Stimulated activated naive B cell treated with anti-CD40 and anti-IgM and Interleukin-4, amounts not matched to agents 10 μg/mL and 1 μg/mL and 100 μg/mL, for 72 hours (primary cell): ENCODE results near the gene DAZAP2.
"Not testable (repeated sequence)": the region's sequence is repeated elsewhere in the genome, so short reads cannot be mapped to it uniquely, and the experiment has no call there.

Source experiments
- ATAC-seq, 2 donors: fragments of 150-1000 bp; cut with Tn5 transposase; replicated peaks; 2 replicates each; pipeline ENCODE4 v1.10.0; 2021; ENCODE audit warnings: moderate library complexity in 1 of 2
- DNase-seq: peaks from one replicate; pipeline ENCODE4 v3.0.0; 2021
- H3K27ac Mint-ChIP-seq: one replicate; pipeline ENCODE4 v1.8.0; 2022; ENCODE audit warnings: mild to moderate bottlenecking, mixed read lengths
- H3K27me3 Mint-ChIP-seq, 2 donors: one replicate each; pipeline ENCODE4 v1.8.0; 2022; ENCODE audit warnings: mixed read lengths in 2 of 2
- H3K36me3 Mint-ChIP-seq, 2 donors: one replicate each; pipeline ENCODE4 v1.8.0; 2022; ENCODE audit warnings: mixed read lengths in 2 of 2, mild to moderate bottlenecking in 1 of 2
- H3K4me1 Mint-ChIP-seq, 2 donors: one replicate each; pipeline ENCODE4 v1.8.0; 2022; ENCODE audit warnings: mixed read lengths in 2 of 2, mild to moderate bottlenecking in 1 of 2
- H3K4me3 Mint-ChIP-seq, 2 donors: one replicate each; pipeline ENCODE4 v1.8.0; 2022; ENCODE audit warnings: mild to moderate bottlenecking in 2 of 2, mixed read lengths in 2 of 2, moderate library complexity in 1 of 2
- H3K9me3 Mint-ChIP-seq, 2 donors: one replicate each; pipeline ENCODE4 v1.8.0; 2022; ENCODE audit warnings: mixed read lengths in 2 of 2, mild to moderate bottlenecking in 1 of 2

DAZAP2 gene

DNA sequence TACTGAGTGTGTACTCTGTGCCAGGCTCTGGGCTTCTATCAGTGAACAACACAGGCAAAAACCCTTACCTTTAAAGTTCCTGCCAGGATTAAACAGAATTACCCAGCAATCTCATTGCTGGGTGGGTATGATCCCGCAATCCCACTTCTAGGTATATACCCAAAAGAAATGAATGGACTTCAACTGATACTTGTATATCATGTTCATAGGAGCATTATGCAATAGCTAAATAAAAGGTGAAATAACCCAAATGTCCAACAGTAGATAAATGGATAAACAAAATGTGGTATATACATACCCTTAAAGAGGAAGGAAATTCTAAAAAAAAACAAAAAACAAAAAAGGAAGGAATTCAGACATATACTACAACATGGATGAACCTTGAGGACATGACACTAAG is 14.7 kb downstream of the DAZAP2 start:
- Mint-ChIP-seq H3K9me3 (no peaks in the 10 kb centered on the region), H3K4me1 (peaks cover 5 to 10% of the 10 kb centered on the region in 2 donors), H3K36me3 (peaks cover 14 to 32% of the 10 kb centered on the region in 2 donors), H3K4me3 (no peak overlapping the region), H3K27ac (no peak overlapping the region), H3K27me3 (no peaks in the 10 kb centered on the region)
- DNase-seq (no peak), ATAC-seq (no peak)

GRCh38 chr12:51254536-51254935 is 15.9 kb downstream of the DAZAP2 start:
- H3K27ac Mint-ChIP-seq, result peak overlapping the region; percentile 79
- peaks cover 7 to 25% of the 10 kb centered on the region in 2 donors for H3K36me3 Mint-ChIP-seq
- H3K4me1 Mint-ChIP-seq, result peaks cover 3 to 7% of the 10 kb centered on the region in 2 donors
- H3K9me3 Mint-ChIP-seq, result no peaks in the 10 kb centered on the region
- no peaks in the 10 kb centered on the region for H3K27me3 Mint-ChIP-seq
- no peak for ATAC-seq
- DNase-seq, result no peak
- H3K4me3 Mint-ChIP-seq, result peak overlapping the region in 1 of 2 donors; percentile 0

DNA sequence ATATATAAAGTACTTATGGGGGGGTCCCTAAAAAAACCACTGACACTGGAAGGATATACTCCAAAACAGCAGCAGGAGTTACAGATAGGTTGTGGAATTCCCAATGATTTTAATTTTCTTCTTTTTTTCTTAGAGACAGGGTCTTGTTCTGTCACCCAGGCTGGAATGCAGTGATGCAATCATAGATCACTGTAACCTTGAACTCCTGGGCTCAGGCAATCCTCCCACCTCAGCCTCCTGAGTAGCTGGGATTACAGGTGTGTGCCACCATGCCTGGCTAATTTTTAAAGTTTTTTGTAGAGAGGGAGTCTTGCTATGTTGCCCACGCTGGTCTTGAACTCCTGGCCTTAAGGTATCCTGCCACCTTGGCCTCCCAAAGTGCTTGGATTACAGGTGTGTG is 21.0 kb downstream of the DAZAP2 start:
- ATAC-seq, result not testable (repeated sequence)

GRCh38 chr12:51262758-51263177 is 24.1 kb downstream of the DAZAP2 start:
- Mint-ChIP-seq H3K4me1 (peaks cover 6 to 10% of the 10 kb centered on the region in 2 donors), H3K27ac (no peak overlapping the region), H3K9me3 (peaks cover 0 to 1% of the 10 kb centered on the region in 2 donors), H3K4me3 (no peak overlapping the region), H3K36me3 (peaks cover 3 to 4% of the 10 kb centered on the region in 2 donors), H3K27me3 (no peaks in the 10 kb centered on the region)
- no peak for DNase-seq
- peak; percentile 49 to 61 for ATAC-seq

More for the DNA sequence above, 21.0 kb downstream of the DAZAP2 start:
- not testable (repeated sequence) for H3K9me3 Mint-ChIP-seq, DNase-seq, H3K4me1 Mint-ChIP-seq, H3K4me3 Mint-ChIP-seq, H3K27me3 Mint-ChIP-seq, H3K27ac Mint-ChIP-seq
- H3K36me3 Mint-ChIP-seq, result peaks cover 5 to 12% of the 10 kb centered on the region in 2 donors

DNA sequence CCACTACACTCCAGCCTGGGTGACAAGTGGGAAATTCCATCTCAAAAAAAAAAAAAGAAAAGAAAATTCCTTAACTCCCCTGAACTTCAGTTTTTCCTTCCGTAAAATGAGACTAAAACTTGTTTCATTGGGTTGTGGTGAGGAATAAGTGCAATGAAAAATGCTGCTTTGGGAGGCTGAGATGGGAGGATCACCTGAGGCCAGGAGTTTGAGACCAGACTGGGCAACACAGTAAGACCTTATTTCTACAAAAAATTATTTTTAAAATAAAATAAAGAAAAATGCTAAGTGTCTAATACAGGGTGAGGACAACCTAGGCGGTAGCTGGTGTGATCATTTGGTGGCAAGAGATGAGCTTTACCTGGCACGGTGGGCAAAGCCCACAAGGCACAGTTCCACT is 24.7 kb downstream of the DAZAP2 start:
- Mint-ChIP-seq H3K4me1 (peaks cover 6 to 10% of the 10 kb centered on the region in 2 donors), H3K27me3 (no peaks in the 10 kb centered on the region), H3K9me3 (peaks cover 0 to 1% of the 10 kb centered on the region in 2 donors), H3K36me3 (peaks cover 3 to 4% of the 10 kb centered on the region in 2 donors), H3K27ac (no peak overlapping the region), H3K4me3 (no peak overlapping the region)
- no peak for ATAC-seq
- DNase-seq, result no peak

- ATAC-seq, result no peak
- H3K4me3 Mint-ChIP-seq, result no peak overlapping the region
- no peak overlapping the region for H3K27ac Mint-ChIP-seq
- H3K36me3 Mint-ChIP-seq, result peaks cover 3 to 4% of the 10 kb centered on the region in 2 donors
- H3K9me3 Mint-ChIP-seq, result peaks cover 0 to 1% of the 10 kb centered on the region in 2 donors
- no peaks in the 10 kb centered on the region for H3K27me3 Mint-ChIP-seq
- H3K4me1 Mint-ChIP-seq, result peaks cover 12 to 15% of the 10 kb centered on the region in 2 donors
- no peak for DNase-seq
Observed at GRCh38 chr12:51264297-51264696, 25.7 kb downstream of the DAZAP2 start.

- peaks cover 3 to 4% of the 10 kb centered on the region in 2 donors for H3K36me3 Mint-ChIP-seq
- ATAC-seq (peak; percentile 35 to 48), DNase-seq (no peak)
- peaks cover 0 to 1% of the 10 kb centered on the region in 2 donors for H3K9me3 Mint-ChIP-seq
- H3K4me3 Mint-ChIP-seq, result no peak overlapping the region
- H3K4me1 Mint-ChIP-seq, result peaks cover 15 to 18% of the 10 kb centered on the region in 2 donors
- no peak overlapping the region for H3K27ac Mint-ChIP-seq
- no peaks in the 10 kb centered on the region for H3K27me3 Mint-ChIP-seq
Observed at GRCh38 chr12:51265024-51265423, 26.4 kb downstream of the DAZAP2 start.

DNA sequence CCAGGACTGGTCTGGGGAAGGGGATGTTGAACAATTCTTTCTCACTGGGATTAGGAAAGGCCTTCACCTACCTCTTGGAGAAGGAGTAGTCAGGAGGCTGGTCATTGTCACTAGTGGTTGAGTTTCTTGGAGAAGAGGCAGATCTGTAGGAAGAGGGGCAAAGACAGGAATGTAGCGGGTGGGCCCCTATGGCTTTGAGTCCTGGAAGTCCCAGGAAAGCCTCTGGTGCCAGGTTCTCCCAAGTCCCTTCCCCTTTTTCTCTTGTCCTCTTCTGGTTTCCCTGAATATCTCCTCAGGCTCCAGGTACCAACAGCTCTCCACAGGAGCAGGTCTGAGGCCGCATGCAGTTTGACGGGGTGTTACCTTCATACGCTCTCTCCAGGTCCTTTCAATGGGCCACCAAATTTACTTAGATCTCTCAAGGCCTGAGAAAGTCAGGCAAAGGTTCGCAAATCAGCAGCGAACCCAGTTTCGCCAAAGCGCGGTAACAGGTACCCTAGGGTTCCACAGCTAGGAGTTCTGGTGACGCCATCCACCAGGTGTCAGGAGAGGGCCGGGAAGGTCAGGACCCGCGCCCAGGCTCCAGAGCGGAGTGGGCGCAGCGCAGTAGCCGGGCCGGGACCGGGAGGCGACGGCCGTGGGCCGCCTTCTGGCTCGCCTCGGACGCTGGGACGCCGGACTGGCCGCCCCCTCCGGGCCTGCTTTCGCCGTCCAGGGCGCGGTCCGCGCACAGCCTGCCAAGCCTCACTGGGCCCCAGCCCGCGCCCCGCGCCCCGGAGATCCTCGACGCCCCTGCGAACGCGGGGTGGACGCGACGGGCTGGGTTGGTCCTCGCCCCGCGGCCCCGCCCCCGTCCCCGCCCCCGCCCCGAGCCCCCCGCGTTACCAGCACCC is 30.8 kb downstream of the DAZAP2 start:
- H3K4me1 Mint-ChIP-seq, result peaks cover 24 to 25% of the 10 kb centered on the region in 2 donors
- H3K27ac Mint-ChIP-seq, result peak overlapping the region; percentile 71
- no peaks in the 10 kb centered on the region for H3K27me3 Mint-ChIP-seq
- H3K4me3 Mint-ChIP-seq, result peak overlapping the region; percentile 75 to 80
- H3K9me3 Mint-ChIP-seq, result peaks cover 0 to 1% of the 10 kb centered on the region in 2 donors
- peak; percentile 55 for ATAC-seq
- DNase-seq, result no peak
- peaks cover 3 to 4% of the 10 kb centered on the region in 2 donors for H3K36me3 Mint-ChIP-seq

DNA sequence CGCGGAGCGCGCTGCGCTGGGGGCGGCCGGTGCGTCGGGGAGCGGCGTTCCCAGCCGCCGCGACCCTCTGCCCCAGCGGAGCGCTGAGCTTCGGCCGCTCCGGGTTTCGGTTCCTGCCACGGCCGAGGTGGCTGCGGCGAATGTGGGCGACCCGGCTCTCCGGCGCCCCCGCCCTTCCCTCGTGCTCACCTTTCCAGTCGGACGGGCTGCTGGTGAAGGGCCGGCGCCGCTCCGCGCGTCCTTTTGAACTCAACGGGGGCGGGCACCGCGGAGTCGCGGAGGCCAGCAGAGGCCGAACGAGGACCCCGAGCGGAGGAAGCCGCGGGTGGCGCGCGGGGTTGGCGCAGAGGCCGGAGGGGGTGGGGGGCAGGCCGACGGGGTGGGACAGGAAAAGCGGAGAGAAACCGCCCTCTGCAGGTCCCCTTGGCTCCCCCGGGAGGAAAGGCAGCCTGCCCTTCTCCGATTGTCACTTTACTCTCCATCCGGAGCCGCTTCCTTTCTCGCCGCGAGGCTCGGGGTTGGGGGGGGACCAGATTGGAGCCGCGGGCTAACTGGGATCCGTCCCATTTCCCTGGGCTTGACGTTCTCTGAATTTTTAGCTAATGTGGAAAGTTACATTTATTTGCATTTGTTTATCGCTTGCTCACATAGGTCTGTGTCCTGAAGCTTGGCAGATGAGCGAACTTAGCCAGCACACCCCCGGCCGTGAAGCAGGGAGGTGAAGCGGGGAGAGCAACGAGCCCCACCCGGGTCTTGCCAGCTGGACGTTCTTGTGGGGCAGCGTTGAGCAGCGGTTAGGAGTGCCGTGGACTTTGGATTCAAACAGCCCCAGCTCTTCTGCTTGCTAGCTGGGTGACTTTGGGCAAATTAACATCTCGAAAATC is 31.7 kb downstream of the DAZAP2 start, which contains the start of gene SMAGP:
SMAGP (minus strand) TSS at position 349 of the 884 bp plus-strand sequence. CDS start 1,137 bp downstream, outside the sequence.
- peak; percentile 84 to 86 for ATAC-seq
- DNase-seq, result peak; percentile 65
- H3K4me1 Mint-ChIP-seq, result peaks cover 22 to 23% of the 10 kb centered on the region in 2 donors
- peak within 1 kb of the TSS; percentile 85 for H3K27ac Mint-ChIP-seq
- peaks cover 0 to 1% of the 10 kb centered on the region in 2 donors for H3K9me3 Mint-ChIP-seq
- H3K27me3 Mint-ChIP-seq, result no peaks in the 10 kb centered on the region
- peak within 1 kb of the TSS; percentile 90 to 92 for H3K4me3 Mint-ChIP-seq
- H3K36me3 Mint-ChIP-seq, result peaks cover 3 to 4% of the 10 kb centered on the region in 2 donors

- ATAC-seq (peak; percentile 8 to 19), DNase-seq (no peak)
- H3K4me1 Mint-ChIP-seq, result peaks cover 18 to 20% of the 10 kb centered on the region in 2 donors
- no peaks in the 10 kb centered on the region for H3K9me3 Mint-ChIP-seq
- no peaks in the 10 kb centered on the region for H3K36me3 Mint-ChIP-seq
- peak overlapping the region; percentile 85 for H3K27ac Mint-ChIP-seq
- no peaks in the 10 kb centered on the region for H3K27me3 Mint-ChIP-seq
- peak overlapping the region; percentile 90 to 92 for H3K4me3 Mint-ChIP-seq
Observed at GRCh38 chr12:51270951-51271518, 32.4 kb downstream of the DAZAP2 start.

DNA sequence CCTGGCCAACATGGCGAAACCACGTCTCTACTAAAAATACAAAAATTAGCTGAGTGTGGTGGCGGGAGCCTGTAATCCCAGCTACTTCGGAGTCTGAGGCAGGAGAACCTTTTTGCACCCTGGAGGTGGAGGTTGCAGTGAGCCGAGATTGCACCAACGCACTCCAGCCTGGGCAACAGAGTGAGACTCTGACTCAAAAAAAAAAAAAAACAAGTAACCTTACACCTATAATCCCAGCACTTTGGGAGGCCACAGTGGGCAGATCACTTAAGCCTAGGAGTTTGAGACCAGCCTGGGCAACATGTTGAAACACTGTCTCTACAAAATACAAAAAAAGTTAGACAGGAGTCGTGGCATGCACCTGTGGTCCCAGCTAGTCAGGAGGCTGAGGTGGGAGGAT is 34.2 kb downstream of the DAZAP2 start:
- not testable (repeated sequence) for H3K9me3 Mint-ChIP-seq, H3K27me3 Mint-ChIP-seq, ATAC-seq, DNase-seq, H3K36me3 Mint-ChIP-seq, H3K4me3 Mint-ChIP-seq, H3K27ac Mint-ChIP-seq
- H3K4me1 Mint-ChIP-seq, result peaks cover 18% of the 10 kb centered on the region in 2 donors

GRCh38 chr12:51275088-51275487 is 36.5 kb downstream of the DAZAP2 start:
- H3K36me3 Mint-ChIP-seq, result no peaks in the 10 kb centered on the region
- H3K27me3 Mint-ChIP-seq, result no peaks in the 10 kb centered on the region
- no peak overlapping the region for H3K4me3 Mint-ChIP-seq
- peaks cover 9 to 10% of the 10 kb centered on the region in 2 donors for H3K4me1 Mint-ChIP-seq
- no peaks in the 10 kb centered on the region for H3K9me3 Mint-ChIP-seq
- no peak for DNase-seq
- ATAC-seq, result no peak
- H3K27ac Mint-ChIP-seq, result no peak overlapping the region

DNA sequence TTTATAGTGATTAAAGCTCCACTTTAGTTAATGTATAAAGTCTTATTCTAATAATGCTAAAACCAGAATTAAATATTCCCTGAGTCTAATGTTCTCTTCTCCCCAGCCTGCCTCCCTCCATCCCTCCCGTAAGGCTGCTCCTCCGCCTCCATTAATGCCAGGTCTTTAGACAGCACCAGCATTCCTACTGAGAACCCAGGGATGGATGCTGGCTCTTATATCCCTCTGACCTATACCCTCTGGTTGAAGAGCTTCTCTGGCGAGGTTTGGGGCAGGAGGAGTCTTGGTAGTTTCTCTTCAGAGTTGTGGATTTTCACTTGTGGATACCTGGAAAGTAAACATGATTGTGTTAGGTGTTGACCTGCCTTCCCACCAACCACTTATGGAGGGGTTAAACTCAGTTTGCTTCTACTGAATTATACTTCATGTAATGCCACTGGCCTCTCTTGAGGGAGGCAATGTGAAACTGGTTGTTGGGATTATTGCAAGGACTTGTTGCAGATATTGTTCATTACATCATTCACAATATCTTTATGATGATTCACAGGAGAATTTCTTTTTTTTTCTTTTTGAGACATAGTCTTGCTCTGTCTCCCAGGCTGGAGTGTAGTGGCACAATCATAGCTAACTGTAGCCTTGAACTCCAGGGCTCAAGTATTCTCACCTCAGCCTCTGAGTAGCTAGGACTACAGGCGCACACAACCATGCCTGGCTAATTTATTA is 42.7 kb downstream of the DAZAP2 start:
- H3K9me3 Mint-ChIP-seq, result no peaks in the 10 kb centered on the region
- H3K4me1 Mint-ChIP-seq, result peaks cover 0 to 6% of the 10 kb centered on the region in 2 donors
- DNase-seq, result no peak
- ATAC-seq, result no peak
- no peak overlapping the region for H3K4me3 Mint-ChIP-seq
- peaks cover 4 to 10% of the 10 kb centered on the region in 2 donors for H3K36me3 Mint-ChIP-seq
- no peaks in the 10 kb centered on the region for H3K27me3 Mint-ChIP-seq
- H3K27ac Mint-ChIP-seq, result no peak overlapping the region
